ENCODE measurements around the gene QDPR. TPM values are rescaled to one million over a fixed set of nuclear protein-coding genes. Genes with fewer than 3 reads are reported as not detected.

Gene QDPR
- total and polyA plus RNA-seq, 2 experiments from 2014 or later, result 80.7 to 115 TPM

DNA sequence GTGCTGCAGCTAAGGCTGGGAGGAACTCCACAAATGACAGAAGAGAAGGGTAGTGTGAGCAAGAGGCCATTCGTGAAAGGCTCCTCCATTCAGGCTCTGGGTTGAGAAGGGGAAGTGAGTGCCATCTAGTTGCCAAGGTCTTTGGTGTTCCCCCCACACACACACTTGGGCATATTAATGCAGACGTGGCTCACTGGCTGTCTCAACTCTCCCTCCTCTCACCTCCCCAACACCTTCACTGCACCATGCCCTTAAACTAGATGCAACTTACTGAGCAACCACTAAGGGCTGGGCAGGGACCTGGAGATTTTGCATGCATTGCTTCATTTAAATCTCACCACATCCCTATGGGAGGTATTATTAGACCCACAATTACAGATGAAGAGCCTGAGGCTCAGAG lies 11.8 kb upstream of the QDPR start:
- Histone ChIP-seq H3K36me3 (no peaks in the 10 kb centered on the region), H3K27ac (no peak overlapping the region), H3K9me3 (ENCODE audit: low read depth) (no peaks in the 10 kb centered on the region), H3K4me3 (no peak overlapping the region), H3K4me1 (ENCODE audit: low read depth) (no peaks in the 10 kb centered on the region), H3K27me3 (no peaks in the 10 kb centered on the region)
- no peak for DNase-seq (ENCODE audit: low read depth in 1 of 2, low spot score in 1 of 2)
- TF ChIP-seq, protein P1, sequence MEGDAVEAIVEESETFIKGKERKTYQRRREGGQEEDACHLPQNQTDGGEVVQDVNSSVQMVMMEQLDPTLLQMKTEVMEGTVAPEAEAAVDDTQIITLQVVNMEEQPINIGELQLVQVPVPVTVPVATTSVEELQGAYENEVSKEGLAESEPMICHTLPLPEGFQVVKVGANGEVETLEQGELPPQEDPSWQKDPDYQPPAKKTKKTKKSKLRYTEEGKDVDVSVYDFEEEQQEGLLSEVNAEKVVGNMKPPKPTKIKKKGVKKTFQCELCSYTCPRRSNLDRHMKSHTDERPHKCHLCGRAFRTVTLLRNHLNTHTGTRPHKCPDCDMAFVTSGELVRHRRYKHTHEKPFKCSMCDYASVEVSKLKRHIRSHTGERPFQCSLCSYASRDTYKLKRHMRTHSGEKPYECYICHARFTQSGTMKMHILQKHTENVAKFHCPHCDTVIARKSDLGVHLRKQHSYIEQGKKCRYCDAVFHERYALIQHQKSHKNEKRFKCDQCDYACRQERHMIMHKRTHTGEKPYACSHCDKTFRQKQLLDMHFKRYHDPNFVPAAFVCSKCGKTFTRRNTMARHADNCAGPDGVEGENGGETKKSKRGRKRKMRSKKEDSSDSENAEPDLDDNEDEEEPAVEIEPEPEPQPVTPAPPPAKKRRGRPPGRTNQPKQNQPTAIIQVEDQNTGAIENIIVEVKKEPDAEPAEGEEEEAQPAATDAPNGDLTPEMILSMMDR (IDR thresholded peaks at IDR 0.05; ENCODE audit: low read depth, low read length), result no peak

DNA sequence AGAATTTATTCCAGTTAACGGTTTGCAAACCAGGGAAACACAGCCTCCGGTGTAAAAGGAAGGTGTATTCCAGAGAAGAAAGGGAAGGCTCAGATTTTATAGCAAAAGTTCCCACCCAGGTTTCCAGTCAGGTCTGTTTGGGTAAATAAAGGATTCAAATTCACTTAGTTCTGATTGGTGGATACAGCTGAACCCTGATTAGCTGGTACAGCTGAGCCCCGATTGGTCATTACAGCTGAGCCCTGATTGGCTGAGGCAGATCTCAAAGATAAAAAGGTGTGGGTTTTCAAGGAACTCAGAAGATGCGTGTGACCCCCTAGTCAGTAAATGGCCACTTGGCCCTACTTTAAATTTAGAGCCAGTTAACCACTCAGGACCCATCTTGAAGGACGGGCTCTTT lies 9.7 kb upstream of the QDPR start:
- Histone ChIP-seq H3K27ac (no peak overlapping the region), H3K4me3 (no peak overlapping the region)

DNA sequence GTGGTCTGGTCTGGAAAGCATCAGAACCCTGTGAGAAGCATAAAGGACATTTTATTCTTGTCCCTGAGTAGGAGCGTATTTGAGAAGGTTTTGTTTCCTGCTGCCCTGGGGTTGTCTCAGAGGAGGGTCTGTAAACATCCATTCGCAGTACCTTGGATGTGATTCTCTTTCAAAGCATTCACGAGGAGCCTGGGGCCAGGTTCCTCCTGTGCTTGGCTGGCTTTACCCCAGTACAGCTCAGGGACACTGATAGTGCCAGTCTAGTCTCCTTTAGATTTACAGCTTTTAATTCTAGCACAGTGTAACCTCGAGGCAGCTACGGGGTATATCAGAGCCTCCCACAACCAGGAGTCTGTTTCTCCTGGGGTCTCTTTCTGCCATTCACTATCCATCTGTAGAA lies 5.8 kb upstream of the QDPR start:
- Histone ChIP-seq H3K27me3 (no peaks in the 10 kb centered on the region), H3K27ac (no peak overlapping the region), H3K4me3 (no peak overlapping the region), H3K9me3 (ENCODE audit: low read depth) (no peaks in the 10 kb centered on the region), H3K4me1 (ENCODE audit: low read depth) (peaks cover under 1% of the 10 kb centered on the region), H3K36me3 (no peaks in the 10 kb centered on the region)
- DNase-seq (ENCODE audit: low read depth in 1 of 2, low spot score in 1 of 2), result no peak
- TF ChIP-seq, protein P1 (IDR thresholded peaks at IDR 0.05; ENCODE audit: low read depth, low read length), result no peak

More for the DNA sequence above, 9.7 kb upstream of the QDPR start:
- H3K36me3 ChIP-seq, result no peaks in the 10 kb centered on the region
- no peak for DNase-seq (ENCODE audit: low read depth in 1 of 2, low spot score in 1 of 2)
- TF ChIP-seq, protein P1 (IDR thresholded peaks at IDR 0.05; ENCODE audit: low read depth, low read length), result no peak
- H3K27me3 ChIP-seq, result no peaks in the 10 kb centered on the region
- H3K4me1 ChIP-seq (ENCODE audit: low read depth), result no peaks in the 10 kb centered on the region
- no peaks in the 10 kb centered on the region for H3K9me3 ChIP-seq (ENCODE audit: low read depth)

DNA sequence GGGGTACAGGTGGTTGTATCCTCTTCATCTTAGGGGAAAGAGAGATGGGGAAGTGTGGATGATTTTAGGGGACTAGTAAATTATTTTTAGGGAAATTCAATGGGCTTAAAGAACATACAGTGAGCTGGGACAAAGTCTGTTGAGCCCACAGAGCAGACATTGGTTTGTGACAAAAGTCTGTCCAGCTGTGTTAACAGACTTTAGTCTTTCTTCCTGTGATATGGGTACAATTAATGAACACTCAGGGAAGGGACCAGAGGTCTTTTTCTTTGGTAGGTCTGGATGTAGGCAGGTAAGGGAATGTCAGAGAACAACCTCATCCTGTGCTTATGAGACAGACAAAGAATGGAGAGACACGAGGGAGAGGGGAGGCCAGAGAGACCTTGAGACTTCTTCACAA lies 5.1 kb upstream of the QDPR start:
- no peaks in the 10 kb centered on the region for H3K9me3 ChIP-seq (ENCODE audit: low read depth)
- TF ChIP-seq, protein P1 (IDR thresholded peaks at IDR 0.05; ENCODE audit: low read depth, low read length), result no peak
- peaks cover 3% of the 10 kb centered on the region for H3K4me1 ChIP-seq (ENCODE audit: low read depth)
- no peak overlapping the region for H3K27ac ChIP-seq
- H3K4me3 ChIP-seq, result no peak overlapping the region
- no peaks in the 10 kb centered on the region for H3K27me3 ChIP-seq
- H3K36me3 ChIP-seq, result no peaks in the 10 kb centered on the region
- DNase-seq (ENCODE audit: low read depth in 1 of 2, low spot score in 1 of 2), result no peak

DNA sequence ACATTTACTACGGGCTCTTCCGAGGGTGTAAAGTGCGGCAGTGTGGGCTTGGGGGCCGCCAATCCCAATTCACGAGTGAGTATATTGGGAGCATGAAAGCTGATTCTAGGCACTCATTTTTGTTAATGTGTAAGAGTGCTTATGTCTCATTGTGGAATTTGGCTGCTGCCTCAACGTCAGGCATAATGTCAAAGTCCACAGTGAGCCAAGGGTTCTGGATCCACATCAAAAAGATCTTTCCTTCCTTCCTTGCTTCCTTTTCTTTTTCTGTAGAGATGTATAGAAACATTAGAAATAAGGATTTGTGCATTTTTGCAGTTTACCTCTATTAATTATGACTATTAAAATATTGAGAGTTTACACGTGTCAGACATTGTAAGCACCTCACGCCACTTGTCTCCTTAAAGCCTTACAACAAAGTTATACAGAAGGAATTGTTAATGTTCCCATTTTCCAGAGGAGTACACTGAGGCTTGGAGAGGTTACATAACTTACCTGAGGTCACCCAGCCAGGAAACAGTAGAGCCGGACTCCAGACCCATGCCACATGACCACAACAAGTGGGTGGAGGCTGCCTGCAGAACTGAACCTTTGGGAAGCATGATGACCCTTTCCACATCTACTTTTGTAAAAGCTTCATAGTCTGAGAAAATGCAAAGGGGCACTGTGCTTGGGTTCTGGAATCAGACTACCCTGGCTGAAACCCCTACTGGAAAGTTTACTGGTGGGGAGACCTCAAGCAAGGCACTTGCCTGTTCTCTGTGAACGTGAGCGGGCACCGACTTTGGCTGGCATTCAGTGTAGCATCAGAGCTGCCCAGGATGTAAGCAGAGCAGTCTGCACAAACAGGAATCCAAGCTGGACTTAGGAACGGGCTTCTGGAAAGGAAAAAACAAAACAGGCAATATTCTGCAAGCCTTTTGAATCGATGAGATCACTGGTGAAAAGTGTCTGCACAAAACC lies 3.8 kb upstream of the QDPR start:
- Histone ChIP-seq H3K27me3 (no peaks in the 10 kb centered on the region), H3K9me3 (ENCODE audit: low read depth) (no peaks in the 10 kb centered on the region), H3K27ac (no peak overlapping the region), H3K36me3 (no peaks in the 10 kb centered on the region), H3K4me3 (no peak overlapping the region), H3K4me1 (ENCODE audit: low read depth) (peaks cover 6% of the 10 kb centered on the region)
- no peak for DNase-seq (ENCODE audit: low read depth in 1 of 2, low spot score in 1 of 2)
- TF ChIP-seq, protein P1 (IDR thresholded peaks at IDR 0.05; ENCODE audit: low read depth, low read length), result no peak
